GM20431 (cell line): ENCODE data around the gene TTC14.

Source experiments
- in situ Hi-C: fragments of 300-500 bp; cut with MseI, MboI; formaldehyde crosslinking; loops from one replicate; pipeline ENCODE4 v1.15.0; 2020; ENCODE audit warnings: low sequenced_read_pairs; ENCODE audit not compliant: unreplicated experiment

The TTC14 gene

GRCh38 chr3:180630371-180630770 lies 28.4 kb downstream of the TTC14 start:
- in situ Hi-C loops: no loop called here

DNA sequence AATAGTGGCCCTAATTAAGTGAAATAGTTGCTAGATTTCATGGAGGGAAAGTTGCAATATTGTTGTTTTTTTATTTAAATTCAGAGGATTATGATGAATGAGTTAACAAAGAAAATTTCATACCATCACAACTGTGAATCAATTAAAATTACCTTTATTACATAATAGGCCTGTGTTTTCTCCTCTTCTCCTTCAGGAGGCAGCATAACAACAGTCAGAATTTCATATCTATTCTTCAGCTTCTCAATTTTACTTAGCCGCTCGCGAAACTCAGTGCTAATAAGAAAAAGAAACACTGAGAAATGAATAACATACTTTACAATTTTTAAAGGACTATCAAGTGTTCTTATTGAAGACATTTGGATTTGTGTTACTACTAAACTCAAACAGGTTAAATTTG lies 29.4 kb downstream of the TTC14 start:
- in situ Hi-C loops: no loop called here

GRCh38 chr3:180633722-180634121 lies 31.8 kb downstream of the TTC14 start:
- in situ Hi-C loops: no loop called here

- in situ Hi-C loops: no loop called here
These were observed 39.0 kb downstream of the TTC14 start for GRCh38 chr3:180640987-180641386.

- in situ Hi-C loops: no loop called here
These were observed 44.3 kb downstream of the TTC14 start for GRCh38 chr3:180646187-180646790.

- in situ Hi-C loops: no loop called here
These were observed 54.4 kb downstream of the TTC14 start for GRCh38 chr3:180656406-180656805.

DNA sequence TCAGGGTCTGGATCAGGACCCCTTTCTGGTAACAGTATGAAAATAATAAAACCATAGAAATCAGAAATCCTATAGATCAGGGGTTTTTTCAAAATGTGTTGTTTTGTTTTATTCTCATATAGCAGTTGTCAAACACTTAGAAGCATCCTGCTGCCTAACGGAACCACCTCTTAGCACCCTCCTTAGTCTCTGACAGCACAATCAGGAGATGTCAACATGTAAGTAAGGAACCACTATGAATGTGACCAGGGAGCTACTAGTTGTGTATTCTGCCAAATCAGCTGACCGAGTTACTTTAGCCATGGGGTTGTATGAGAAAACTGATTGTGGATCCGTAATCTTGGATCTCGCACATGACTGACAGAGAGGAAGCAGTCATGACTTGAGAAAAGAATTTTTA lies 55.1 kb downstream of the TTC14 start:
- in situ Hi-C loops: no loop called here
